ENCODE results near the gene UCN3. TPM values are rescaled to one million over a fixed set of nuclear protein-coding genes. Genes with fewer than 3 reads are reported as not detected.

UCN3 gene
- total RNA-seq, 2 experiments from 2014 or later, result not detected

GRCh38 chr10:5413012-5413938 lies 48.5 kb downstream of the UCN3 start:
- no peak overlapping the region for H3K4me3 Mint-ChIP-seq
- no peaks in the 10 kb centered on the region for H3K4me1 Mint-ChIP-seq (ENCODE audit: low read depth)
- H3K27me3 Mint-ChIP-seq (ENCODE audit: low read depth), result peaks cover 9% of the 10 kb centered on the region
- H3K27ac Mint-ChIP-seq, result no peak overlapping the region
- CTCF ChIA-PET, result interaction anchor here (0.7 to 1.4 kb wide), 2 partner anchors 20 to 217 kb away, joined by 3 to 4 read pairs; no protein-coding TSS in a partner anchor
- intact Hi-C loops (cut with micrococcal nuclease), result no loop called here
- DNase-seq, result peak; percentile 16
- H3K9me3 Mint-ChIP-seq, result peaks cover 1% of the 10 kb centered on the region
- no peaks in the 10 kb centered on the region for H3K36me3 Mint-ChIP-seq (ENCODE audit: low read depth)

DNA sequence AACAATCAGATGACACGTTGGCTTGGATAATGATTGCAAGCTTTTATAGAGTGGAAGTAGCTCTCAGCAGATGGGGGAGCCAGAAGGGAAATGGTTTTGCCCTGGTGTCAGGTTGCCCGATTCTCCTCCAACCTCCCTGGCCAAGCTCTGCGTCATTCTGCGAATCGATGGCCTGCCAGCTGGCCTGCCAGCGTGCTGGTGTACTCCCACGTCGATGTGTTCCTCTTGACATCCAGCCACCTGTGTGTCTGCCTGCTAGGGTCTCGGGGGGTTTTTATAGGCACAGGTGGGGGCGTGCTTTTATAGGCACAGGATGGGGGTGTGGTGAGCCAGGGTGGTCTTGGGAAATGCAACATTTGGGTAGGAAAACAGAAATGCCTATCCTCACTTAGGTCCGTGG lies 52.2 kb downstream of the UCN3 start:
- Mint-ChIP-seq H3K27ac (no peak overlapping the region), H3K4me1 (ENCODE audit: low read depth) (no peaks in the 10 kb centered on the region), H3K4me3 (no peak overlapping the region), H3K27me3 (ENCODE audit: low read depth) (no peaks in the 10 kb centered on the region), H3K9me3 (peaks cover 16% of the 10 kb centered on the region), H3K36me3 (ENCODE audit: low read depth) (peaks cover 4% of the 10 kb centered on the region)
- intact Hi-C loops (cut with micrococcal nuclease), result no loop called here
- CTCF ChIA-PET, result no interaction called here
- no peak for DNase-seq

GRCh38 chr10:5418584-5418983 lies 53.8 kb downstream of the UCN3 start:
- H3K9me3 Mint-ChIP-seq, result peaks cover 16% of the 10 kb centered on the region
- no peak overlapping the region for H3K27ac Mint-ChIP-seq
- H3K4me3 Mint-ChIP-seq, result no peak overlapping the region
- CTCF ChIA-PET, result interaction anchor here (1.2 kb wide), 1 partner anchor 569 kb away, joined by 3 read pairs; no protein-coding TSS in a partner anchor
- intact Hi-C loops (cut with micrococcal nuclease), result no loop called here
- peaks cover 4% of the 10 kb centered on the region for H3K36me3 Mint-ChIP-seq (ENCODE audit: low read depth)
- no peak for DNase-seq
- no peaks in the 10 kb centered on the region for H3K4me1 Mint-ChIP-seq (ENCODE audit: low read depth)
- no peaks in the 10 kb centered on the region for H3K27me3 Mint-ChIP-seq (ENCODE audit: low read depth)

GRCh38 chr10:5419466-5420094 lies 54.8 kb downstream of the UCN3 start:
- CTCF ChIA-PET, result interaction anchor here (1.2 kb wide), 1 partner anchor 570 kb away, joined by 3 read pairs; no protein-coding TSS in a partner anchor
- H3K27me3 Mint-ChIP-seq (ENCODE audit: low read depth), result no peaks in the 10 kb centered on the region
- H3K27ac Mint-ChIP-seq, result no peak overlapping the region
- no peaks in the 10 kb centered on the region for H3K4me1 Mint-ChIP-seq (ENCODE audit: low read depth)
- peaks cover 16% of the 10 kb centered on the region for H3K9me3 Mint-ChIP-seq
- H3K4me3 Mint-ChIP-seq, result no peak overlapping the region
- no peak for DNase-seq
- peaks cover 4% of the 10 kb centered on the region for H3K36me3 Mint-ChIP-seq (ENCODE audit: low read depth)
- intact Hi-C loops (cut with micrococcal nuclease), result no loop called here

- CTCF ChIA-PET, result interaction anchor here (0.8 to 2.4 kb wide), 4 partner anchors 10 to 200 kb away, joined by 3 to 11 read pairs (median 6); no protein-coding TSS in a partner anchor
- H3K27me3 Mint-ChIP-seq (ENCODE audit: low read depth), result no peaks in the 10 kb centered on the region
Measured at GRCh38 chr10:5423771-5424170, 59.0 kb downstream of the UCN3 start.

More at GRCh38 chr10:5423771-5424170, 59.0 kb downstream of the UCN3 start:
- H3K4me1 Mint-ChIP-seq (ENCODE audit: low read depth), result peaks cover 6% of the 10 kb centered on the region
- DNase-seq, result no peak
- H3K9me3 Mint-ChIP-seq, result peaks cover 9% of the 10 kb centered on the region
- H3K4me3 Mint-ChIP-seq, result no peak overlapping the region
- intact Hi-C loops (cut with micrococcal nuclease), result no loop called here
- H3K27ac Mint-ChIP-seq, result no peak overlapping the region
- peaks cover 11% of the 10 kb centered on the region for H3K36me3 Mint-ChIP-seq (ENCODE audit: low read depth)

Other genes with a start within 250 kb of the UCN3 start
- gene AKR1C8, start 179.8 kb upstream of the UCN3 start, total RNA-seq, result not detected
- gene AKR1C4, start 168.1 kb upstream of the UCN3 start, total RNA-seq, result not detected
- not detected for gene TUBAL3, start 39.9 kb downstream of the UCN3 start, total RNA-seq
- gene NET1, start 47.6 kb downstream of the UCN3 start, total RNA-seq, result 10 to 100 TPM; 20.8 to 21.3 TPM
- gene CALML5, start 134.6 kb downstream of the UCN3 start, total RNA-seq, result not detected
- gene CALML3, start 160.0 kb downstream of the UCN3 start, total RNA-seq, result not detected

All from activated naive CD4-positive, alpha-beta T cell treated with anti-CD3 and anti-CD28 coated beads for 36 hours (primary cell).